ENCODE measurements around the gene BAAT. TPM values are rescaled to one million over a fixed set of nuclear protein-coding genes. Genes with fewer than 3 reads are reported as not detected.

Gene BAAT
- total and polyA plus RNA-seq, 5 donors from 2014 or later: 0.09 to 0.15 TPM; not detected in 3

DNA sequence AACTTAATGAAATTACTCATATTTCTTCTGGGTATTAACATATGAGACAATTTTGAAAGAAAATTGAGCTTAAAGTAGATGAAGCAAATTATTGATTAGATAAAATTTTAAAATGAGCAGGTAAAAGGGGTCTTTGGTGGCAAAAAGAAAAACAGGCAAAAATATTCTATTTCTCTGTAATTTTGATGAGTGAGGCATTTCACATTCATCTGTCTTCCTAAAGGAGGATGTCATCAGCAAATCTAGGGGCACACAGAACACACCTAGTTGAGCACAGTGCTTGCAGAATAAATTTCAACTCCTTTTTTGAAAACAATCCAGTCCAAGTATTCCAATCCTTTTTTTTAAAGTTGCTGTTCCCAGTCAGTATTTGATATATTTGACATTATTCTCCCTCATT, 30.0 kb upstream of the BAAT start:
- H3K9me3 Mint-ChIP-seq: peaks cover 6 to 71% (median 34%) of the 10 kb centered on the region in 7 donors
- Histone ChIP-seq H3K36me3 (ENCODE audit: control insufficient read depth, insufficient read depth, low read length) (no peaks in the 10 kb centered on the region), H3K27ac (ENCODE audit: insufficient read depth, low read length, poor library complexity, severe bottlenecking) (no peak overlapping the region), H3K9me3 (ENCODE audit: control insufficient read depth in 2 of 2, low read length in 2 of 2) (peaks cover 61 to 80% of the 10 kb centered on the region in 2 experiments), H3K4me1 (ENCODE audit: control insufficient read depth, insufficient read depth, low read length, poor library complexity, severe bottlenecking) (no peaks in the 10 kb centered on the region), H3K4me3 (ENCODE audit: low read depth, low read length) (no peak overlapping the region), H3K27me3 (ENCODE audit: control insufficient read depth, insufficient read depth, low read length) (no peaks in the 10 kb centered on the region)
- peaks cover 15% of the 10 kb centered on the region for H3K36me3 Mint-ChIP-seq
- H3K27me3 Mint-ChIP-seq: no peaks in the 10 kb centered on the region
- no peak for ATAC-seq (ENCODE audit: low read depth in 2 of 2)
- DNase-seq: no peak
- no peak overlapping the region for H3K27ac Mint-ChIP-seq
- H3K4me1 Mint-ChIP-seq: no peaks in the 10 kb centered on the region
- H3K4me3 Mint-ChIP-seq: no peak overlapping the region

DNA sequence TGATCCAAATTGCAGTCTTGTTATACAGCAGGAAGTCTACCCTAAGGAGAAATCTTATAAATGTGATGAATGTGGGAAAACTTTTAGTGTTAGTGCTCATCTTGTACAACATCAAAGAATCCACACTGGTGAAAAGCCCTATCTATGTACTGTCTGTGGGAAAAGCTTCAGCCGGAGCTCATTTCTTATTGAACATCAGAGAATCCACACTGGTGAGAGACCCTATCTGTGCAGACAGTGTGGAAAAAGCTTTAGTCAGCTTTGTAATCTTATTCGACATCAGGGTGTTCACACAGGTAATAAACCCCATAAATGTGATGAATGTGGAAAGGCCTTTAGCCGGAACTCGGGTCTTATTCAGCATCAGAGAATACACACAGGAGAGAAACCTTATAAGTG, 24.3 kb upstream of the BAAT start:
- Histone ChIP-seq H3K36me3 (ENCODE audit: control insufficient read depth, insufficient read depth, low read length) (peaks cover 46% of the 10 kb centered on the region), H3K27ac (ENCODE audit: insufficient read depth, low read length, poor library complexity, severe bottlenecking) (no peak overlapping the region), H3K4me1 (ENCODE audit: control insufficient read depth, insufficient read depth, low read length, poor library complexity, severe bottlenecking) (no peaks in the 10 kb centered on the region), H3K9me3 (ENCODE audit: control insufficient read depth in 2 of 2, low read length in 2 of 2) (peaks cover 79 to 95% of the 10 kb centered on the region in 2 experiments), H3K27me3 (ENCODE audit: control insufficient read depth, insufficient read depth, low read length) (no peaks in the 10 kb centered on the region), H3K4me3 (ENCODE audit: low read depth, low read length) (no peak overlapping the region)
- no peak overlapping the region for H3K27ac Mint-ChIP-seq
- DNase-seq (no peak), ATAC-seq (ENCODE audit: low read depth in 2 of 2) (no peak)
- H3K27me3 Mint-ChIP-seq: no peaks in the 10 kb centered on the region
- no peak overlapping the region for H3K4me3 Mint-ChIP-seq
- peaks cover 0 to 12% (median 5%) of the 10 kb centered on the region in 4 donors for H3K4me1 Mint-ChIP-seq
- H3K36me3 Mint-ChIP-seq: peaks cover 59% of the 10 kb centered on the region
- peaks cover 14 to 82% (median 42%) of the 10 kb centered on the region in 7 donors for H3K9me3 Mint-ChIP-seq

- Mint-ChIP-seq H3K27ac (no peak overlapping the region), H3K4me1 (peaks cover 0 to 17% (median 8%) of the 10 kb centered on the region in 4 donors), H3K27me3 (no peaks in the 10 kb centered on the region), H3K36me3 (peaks cover 61% of the 10 kb centered on the region), H3K4me3 (no peak overlapping the region), H3K9me3 (peaks cover 14 to 83% (median 39%) of the 10 kb centered on the region in 7 donors)
- H3K9me3 ChIP-seq (ENCODE audit: control insufficient read depth in 2 of 2, low read length in 2 of 2): peaks cover 80 to 95% of the 10 kb centered on the region in 2 experiments
- H3K4me1 ChIP-seq (ENCODE audit: control insufficient read depth, insufficient read depth, low read length, poor library complexity, severe bottlenecking): no peaks in the 10 kb centered on the region
- no peak for ATAC-seq (ENCODE audit: low read depth in 2 of 2)
- no peak overlapping the region for H3K27ac ChIP-seq (ENCODE audit: insufficient read depth, low read length, poor library complexity, severe bottlenecking)
- H3K4me3 ChIP-seq (ENCODE audit: low read depth, low read length): no peak overlapping the region
- DNase-seq: no peak
- no peaks in the 10 kb centered on the region for H3K27me3 ChIP-seq (ENCODE audit: control insufficient read depth, insufficient read depth, low read length)
- H3K36me3 ChIP-seq (ENCODE audit: control insufficient read depth, insufficient read depth, low read length): peaks cover 51% of the 10 kb centered on the region
Measured at GRCh38 chr9:101408374-101409078, 23.7 kb upstream of the BAAT start.

- Mint-ChIP-seq H3K4me1 (peaks cover 28 to 46% (median 44%) of the 10 kb centered on the region in 4 donors), H3K36me3 (peaks cover 82% of the 10 kb centered on the region), H3K4me3 (peak overlapping the region in 1 of 4 donors; percentile 22), H3K27ac (no peak overlapping the region), H3K9me3 (peaks cover 12 to 47% (median 27%) of the 10 kb centered on the region in 7 donors), H3K27me3 (no peaks in the 10 kb centered on the region)
- Histone ChIP-seq H3K27me3 (ENCODE audit: control insufficient read depth, insufficient read depth, low read length) (no peaks in the 10 kb centered on the region), H3K9me3 (ENCODE audit: control insufficient read depth in 2 of 2, low read length in 2 of 2) (peaks cover 47 to 49% of the 10 kb centered on the region in 2 experiments), H3K27ac (ENCODE audit: insufficient read depth, low read length, poor library complexity, severe bottlenecking) (no peak overlapping the region), H3K4me1 (ENCODE audit: control insufficient read depth, insufficient read depth, low read length, poor library complexity, severe bottlenecking) (peaks cover 20% of the 10 kb centered on the region), H3K36me3 (ENCODE audit: control insufficient read depth, insufficient read depth, low read length) (peaks cover 84% of the 10 kb centered on the region), H3K4me3 (ENCODE audit: low read depth, low read length) (no peak overlapping the region)
- DNase-seq (no peak), ATAC-seq (ENCODE audit: low read depth in 2 of 2) (no peak)
Measured at GRCh38 chr9:101403516-101404285, 18.9 kb upstream of the BAAT start.

DNA sequence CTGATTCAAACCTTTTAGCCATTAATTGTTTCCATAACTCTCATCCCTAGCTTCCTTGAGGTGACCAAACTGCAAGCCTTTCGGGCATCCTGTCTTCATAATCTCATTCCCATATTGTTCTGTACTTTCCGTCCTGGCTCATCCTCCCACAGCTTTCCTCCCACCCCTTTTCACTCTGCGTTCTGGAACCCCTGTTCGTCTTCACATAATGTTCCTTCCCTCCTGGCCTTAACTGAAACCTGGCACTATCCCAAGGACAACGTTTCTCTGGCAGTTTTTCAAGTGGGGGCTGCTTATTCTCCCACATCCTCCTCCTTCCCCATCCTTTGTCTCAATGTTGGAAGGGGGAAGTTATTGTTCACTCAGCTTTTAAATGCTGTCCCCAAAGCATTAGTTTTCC, 15.3 kb upstream of the BAAT start:
- Mint-ChIP-seq H3K27ac (peak overlapping the region in 2 of 3 donors; percentile 59 to 100), H3K4me3 (peak overlapping the region; percentile 97 to 100 (median 98)), H3K4me1 (peaks cover 48 to 77% (median 63%) of the 10 kb centered on the region in 4 donors), H3K27me3 (no peaks in the 10 kb centered on the region), H3K9me3 (peaks cover 4 to 20% (median 8%) of the 10 kb centered on the region in 7 donors), H3K36me3 (peaks cover 63% of the 10 kb centered on the region)
- peaks cover 14 to 16% of the 10 kb centered on the region in 2 experiments for H3K9me3 ChIP-seq (ENCODE audit: control insufficient read depth in 2 of 2, low read length in 2 of 2)
- peaks cover 55% of the 10 kb centered on the region for H3K36me3 ChIP-seq (ENCODE audit: control insufficient read depth, insufficient read depth, low read length)
- no peaks in the 10 kb centered on the region for H3K27me3 ChIP-seq (ENCODE audit: control insufficient read depth, insufficient read depth, low read length)
- peaks cover 38% of the 10 kb centered on the region for H3K4me1 ChIP-seq (ENCODE audit: control insufficient read depth, insufficient read depth, low read length, poor library complexity, severe bottlenecking)
- peak overlapping the region; percentile 88 for H3K4me3 ChIP-seq (ENCODE audit: low read depth, low read length)
- DNase-seq (no peak), ATAC-seq (ENCODE audit: low read depth in 2 of 2) (no peak)
- no peak overlapping the region for H3K27ac ChIP-seq (ENCODE audit: insufficient read depth, low read length, poor library complexity, severe bottlenecking)

DNA sequence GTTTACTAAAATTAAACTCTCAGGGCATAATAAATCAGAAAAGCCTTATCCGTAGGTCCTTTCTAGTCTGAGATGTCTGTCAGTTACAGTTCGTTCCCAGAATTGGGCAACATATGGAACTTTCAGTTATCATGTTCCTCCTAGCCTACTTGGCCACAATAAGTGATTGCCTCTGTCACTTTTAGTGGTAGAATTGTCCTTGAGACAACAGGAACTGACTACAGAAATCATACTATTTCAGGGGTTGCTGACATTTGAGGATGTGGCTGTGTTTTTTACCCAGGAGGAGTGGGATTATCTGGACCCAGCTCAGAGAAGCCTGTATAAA, 14.8 kb upstream of the BAAT start:
- peak overlapping the region; percentile 88 for H3K4me3 ChIP-seq (ENCODE audit: low read depth, low read length)
- no peak overlapping the region for H3K27ac ChIP-seq (ENCODE audit: insufficient read depth, low read length, poor library complexity, severe bottlenecking)
- Mint-ChIP-seq H3K4me3 (peak overlapping the region; percentile 97 to 100 (median 98)), H3K9me3 (peaks cover 0 to 17% (median 5%) of the 10 kb centered on the region in 7 donors), H3K27ac (peak overlapping the region in 2 of 3 donors; percentile 100), H3K36me3 (peaks cover 61% of the 10 kb centered on the region), H3K4me1 (peaks cover 51 to 82% (median 64%) of the 10 kb centered on the region in 4 donors), H3K27me3 (no peaks in the 10 kb centered on the region)
- H3K36me3 ChIP-seq (ENCODE audit: control insufficient read depth, insufficient read depth, low read length): peaks cover 51% of the 10 kb centered on the region
- peak in 1 of 3 donors; percentile 23 for DNase-seq
- no peaks in the 10 kb centered on the region for H3K27me3 ChIP-seq (ENCODE audit: control insufficient read depth, insufficient read depth, low read length)
- peaks cover 40% of the 10 kb centered on the region for H3K4me1 ChIP-seq (ENCODE audit: control insufficient read depth, insufficient read depth, low read length, poor library complexity, severe bottlenecking)
- H3K9me3 ChIP-seq (ENCODE audit: control insufficient read depth in 2 of 2, low read length in 2 of 2): peaks cover 8 to 12% of the 10 kb centered on the region in 2 experiments
- ATAC-seq (ENCODE audit: low read depth in 2 of 2): no peak

DNA sequence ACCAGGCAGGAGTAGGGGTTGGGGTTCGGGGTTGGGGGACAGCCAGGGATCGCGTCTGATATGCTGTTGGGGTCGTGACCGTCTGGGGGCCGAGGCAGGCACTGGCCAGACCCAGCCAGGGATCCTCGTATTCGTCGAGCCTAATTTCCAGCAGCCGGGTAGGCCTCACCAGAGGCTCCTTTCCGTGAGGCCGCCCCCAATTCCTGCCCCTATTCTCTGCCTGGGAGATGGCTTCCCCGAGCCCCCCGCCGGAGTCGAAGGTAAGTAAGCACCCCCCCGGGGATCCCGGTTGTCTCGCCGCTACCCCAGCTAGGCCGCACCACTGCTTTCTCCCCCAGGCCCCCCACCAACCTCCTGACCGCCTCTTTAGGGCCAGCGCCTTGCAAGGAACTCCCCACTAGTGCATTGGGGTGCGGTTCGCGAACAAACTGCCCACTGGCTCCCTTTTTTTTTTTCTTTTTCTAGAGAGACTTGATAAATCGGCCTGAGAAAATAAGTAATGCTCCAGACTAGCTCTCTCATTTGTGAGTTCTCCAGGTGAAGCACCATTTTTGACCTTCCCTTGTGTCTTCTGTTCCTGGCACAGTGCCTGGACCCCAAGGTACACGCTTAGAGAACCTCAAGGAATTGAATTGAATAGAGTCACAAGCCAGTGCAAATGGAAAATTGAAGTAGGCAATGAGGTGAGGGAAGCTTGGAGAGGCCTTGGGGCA, 14.3 kb upstream of the BAAT start:
- no peaks in the 10 kb centered on the region for H3K27me3 ChIP-seq (ENCODE audit: control insufficient read depth, insufficient read depth, low read length)
- Mint-ChIP-seq H3K4me3 (peak overlapping the region; percentile 97 to 100 (median 98)), H3K27ac (peak overlapping the region; percentile 98 to 100 (median 100)), H3K27me3 (no peaks in the 10 kb centered on the region), H3K9me3 (peaks cover 0 to 16% (median 7%) of the 10 kb centered on the region in 7 donors), H3K36me3 (peaks cover 61% of the 10 kb centered on the region), H3K4me1 (peaks cover 54 to 87% (median 68%) of the 10 kb centered on the region in 4 donors)
- H3K27ac ChIP-seq (ENCODE audit: insufficient read depth, low read length, poor library complexity, severe bottlenecking): peak overlapping the region; percentile 90
- no peak for DNase-seq
- peaks cover 40% of the 10 kb centered on the region for H3K4me1 ChIP-seq (ENCODE audit: control insufficient read depth, insufficient read depth, low read length, poor library complexity, severe bottlenecking)
- H3K4me3 ChIP-seq (ENCODE audit: low read depth, low read length): peak overlapping the region; percentile 88
- peaks cover 5 to 9% of the 10 kb centered on the region in 2 experiments for H3K9me3 ChIP-seq (ENCODE audit: control insufficient read depth in 2 of 2, low read length in 2 of 2)
- ATAC-seq (ENCODE audit: low read depth in 2 of 2): no peak
- H3K36me3 ChIP-seq (ENCODE audit: control insufficient read depth, insufficient read depth, low read length): peaks cover 49% of the 10 kb centered on the region
